Hepatocyte (in vitro differentiated cells): ENCODE data around the gene TRAPPC6A. TPM values are rescaled to one million over a fixed set of nuclear protein-coding genes. Genes with fewer than 3 reads are reported as not detected.

Experiments used
- DNase-seq: peaks from one replicate; pipeline ENCODE4 v3.0.0-alpha.2; 2016; ENCODE audit warnings: low spot score
- H2AFZ ChIP-seq: fragments of 200-600 bp; sonication (generic); 2 replicates; pipeline ENCODE4 v1.6.0; 2016; ENCODE audit warnings: antibody characterized with exemption, mild to moderate bottlenecking
- H3K27ac ChIP-seq: fragments of 200-600 bp; sonication (generic); 2 replicates; pipeline ENCODE4 v1.5.1; 2016; ENCODE audit warnings: mild to moderate bottlenecking
- H3K27me3 ChIP-seq: fragments of 200-600 bp; sonication (generic); 2 replicates; pipeline ENCODE4 v1.6.1; 2016
- H3K36me3 ChIP-seq: fragments of 200-600 bp; sonication (generic); replicated peaks from 2 replicates; pipeline ENCODE4 v1.5.1; 2016; ENCODE audit warnings: low read depth; ENCODE audit not compliant: insufficient read depth
- H3K4me1 ChIP-seq: fragments of 200-600 bp; sonication (generic); 2 replicates; pipeline ENCODE4 v1.5.1; 2016; ENCODE audit warnings: mild to moderate bottlenecking, moderate library complexity; ENCODE audit not compliant: insufficient read depth
- H3K4me2 ChIP-seq: fragments of 200-600 bp; sonication (generic); 2 replicates; pipeline ENCODE4 v1.6.0; 2016
- H3K4me3 ChIP-seq: fragments of 200-600 bp; sonication (generic); 2 replicates; pipeline ENCODE4 v1.5.1; 2016; ENCODE audit warnings: mild to moderate bottlenecking
- H3K79me2 ChIP-seq: fragments of 200-600 bp; sonication (generic); 2 replicates; pipeline ENCODE4 v1.6.0; 2017; ENCODE audit warnings: mild to moderate bottlenecking
- H3K9me2 ChIP-seq: fragments of 200-600 bp; sonication (generic); replicated peaks from 2 replicates; pipeline ENCODE4 v1.6.0; 2017; ENCODE audit warnings: mild to moderate bottlenecking; ENCODE audit not compliant: insufficient read depth
- H3K9me3 ChIP-seq: fragments of 200-600 bp; sonication (generic); 2 replicates; pipeline ENCODE4 v1.5.1; 2016; ENCODE audit warnings: low read depth, mild to moderate bottlenecking
- H4K20me1 ChIP-seq: fragments of 200-600 bp; sonication (generic); 2 replicates; pipeline ENCODE4 v1.6.0; 2016; ENCODE audit warnings: mild to moderate bottlenecking; ENCODE audit not compliant: insufficient read depth, poor library complexity, severe bottlenecking
- CTCF ChIP-seq: fragments of 200-600 bp; sonication (generic); IDR thresholded peaks from 2 replicates; pipeline ENCODE4 v1.5.1; 2016; ENCODE audit warnings: antibody characterized with exemption, mild to moderate bottlenecking; ENCODE audit not compliant: poor library complexity
- EZH2 ChIP-seq: fragments of 200-600 bp; sonication (generic); IDR thresholded peaks from 2 replicates; pipeline ENCODE4 v1.6.1; 2016; ENCODE audit warnings: antibody characterized with exemption, mild to moderate bottlenecking, borderline replicate concordance
- EZH2phosphoT487 ChIP-seq: fragments of 200-600 bp; sonication (generic); IDR thresholded peaks from one replicate; pipeline ENCODE4 v1.6.1; 2018; ENCODE audit warnings: antibody characterized with exemption, mild to moderate bottlenecking, low read depth, moderate library complexity; ENCODE audit not compliant: unreplicated experiment, severe bottlenecking
- WGBS: methylation state at CpG from one replicate; pipeline ENCODE4 v1.1.6; 2016; ENCODE audit warnings: low lambda C conversion rate; ENCODE audit errors: missing lambda C conversion rate; 5-methylcytosine and 5-hydroxymethylcytosine counted together
- polyA plus RNA-seq: library from polyadenylated mRNA; unstranded; fragments of >200 nt; fragmentation: Nextera tagmentation; extraction: Ambion mirVana; gene quantifications from 2 replicates; pipeline ENCODE4 v1.2.1, GENCODE V29; 2016
- total RNA-seq: library from RNA; depleted of rRNA; stranded (reverse); fragments of >200 nt; gene quantifications from 2 replicates; pipeline ENCODE4 v1.2.3, GENCODE V29; 2014

The TRAPPC6A gene
- total and polyA plus RNA-seq, 2 experiments from 2014 or later: 25.7 to 60.1 TPM

- 97% methylated on average over 43 of the region's 53 CpGs for WGBS
- Histone ChIP-seq H2AFZ (no peak overlapping the region), H4K20me1 (peaks cover 1% of the 10 kb centered on the region), H3K4me2 (no peak overlapping the region), H3K79me2 (no peaks in the 10 kb centered on the region), H3K27me3 (no peaks in the 10 kb centered on the region), H3K9me2 (no peaks in the 10 kb centered on the region), H3K4me3 (no peak overlapping the region), H3K4me1 (no peaks in the 10 kb centered on the region), H3K36me3 (no peaks in the 10 kb centered on the region), H3K27ac (no peak overlapping the region), H3K9me3 (no peaks in the 10 kb centered on the region)
- TF ChIP-seq EZH2 (no peak), EZH2phosphoT487 (no peak), CTCF (no peak)
- DNase-seq: no peak
Measured at GRCh38 chr19:45144431-45145269, 33.4 kb downstream of the TRAPPC6A start.

GRCh38 chr19:45142726-45143110 is 35.3 kb downstream of the TRAPPC6A start:
- H3K36me3 ChIP-seq: no peaks in the 10 kb centered on the region
- no peaks in the 10 kb centered on the region for H3K9me2 ChIP-seq
- H3K4me2 ChIP-seq: no peak overlapping the region
- no peak for DNase-seq
- no peak overlapping the region for H3K27ac ChIP-seq
- H3K9me3 ChIP-seq: no peaks in the 10 kb centered on the region
- H2AFZ ChIP-seq: no peak overlapping the region
- H3K4me1 ChIP-seq: peaks cover 3% of the 10 kb centered on the region
- H3K4me3 ChIP-seq: no peak overlapping the region
- 94% methylated on average over 9 of the region's 9 CpGs for WGBS
- H4K20me1 ChIP-seq: peaks cover 12% of the 10 kb centered on the region
- H3K79me2 ChIP-seq: peaks cover 15% of the 10 kb centered on the region
- TF ChIP-seq EZH2 (no peak), EZH2phosphoT487 (no peak), CTCF (no peak)
- H3K27me3 ChIP-seq: no peaks in the 10 kb centered on the region

GRCh38 chr19:45142016-45142725 is 35.9 kb downstream of the TRAPPC6A start:
- Histone ChIP-seq H4K20me1 (peaks cover 16% of the 10 kb centered on the region), H3K79me2 (peaks cover 20% of the 10 kb centered on the region), H2AFZ (no peak overlapping the region), H3K27ac (no peak overlapping the region), H3K4me2 (no peak overlapping the region), H3K9me2 (no peaks in the 10 kb centered on the region), H3K4me1 (peaks cover 3% of the 10 kb centered on the region), H3K4me3 (no peak overlapping the region), H3K27me3 (no peaks in the 10 kb centered on the region), H3K9me3 (no peaks in the 10 kb centered on the region), H3K36me3 (no peaks in the 10 kb centered on the region)
- no peak for TF ChIP-seq CTCF
- no peak for TF ChIP-seq EZH2
- no peak for TF ChIP-seq EZH2phosphoT487
- no peak for DNase-seq
- WGBS: 97% methylated on average over 26 of the region's 33 CpGs
